GM12874 (cell line): ENCODE data around the gene MAST4.

ENCODE experiments used
- TF ChIP-seq, protein P1 (sequence below): IDR thresholded peaks from 2 replicates; pipeline ENCODE4 v1.5.1; 2011; ENCODE audit warnings: low read depth, mild to moderate bottlenecking, control low read depth, low read length, moderate library complexity; ENCODE audit not compliant: insufficient read depth

Gene MAST4

DNA sequence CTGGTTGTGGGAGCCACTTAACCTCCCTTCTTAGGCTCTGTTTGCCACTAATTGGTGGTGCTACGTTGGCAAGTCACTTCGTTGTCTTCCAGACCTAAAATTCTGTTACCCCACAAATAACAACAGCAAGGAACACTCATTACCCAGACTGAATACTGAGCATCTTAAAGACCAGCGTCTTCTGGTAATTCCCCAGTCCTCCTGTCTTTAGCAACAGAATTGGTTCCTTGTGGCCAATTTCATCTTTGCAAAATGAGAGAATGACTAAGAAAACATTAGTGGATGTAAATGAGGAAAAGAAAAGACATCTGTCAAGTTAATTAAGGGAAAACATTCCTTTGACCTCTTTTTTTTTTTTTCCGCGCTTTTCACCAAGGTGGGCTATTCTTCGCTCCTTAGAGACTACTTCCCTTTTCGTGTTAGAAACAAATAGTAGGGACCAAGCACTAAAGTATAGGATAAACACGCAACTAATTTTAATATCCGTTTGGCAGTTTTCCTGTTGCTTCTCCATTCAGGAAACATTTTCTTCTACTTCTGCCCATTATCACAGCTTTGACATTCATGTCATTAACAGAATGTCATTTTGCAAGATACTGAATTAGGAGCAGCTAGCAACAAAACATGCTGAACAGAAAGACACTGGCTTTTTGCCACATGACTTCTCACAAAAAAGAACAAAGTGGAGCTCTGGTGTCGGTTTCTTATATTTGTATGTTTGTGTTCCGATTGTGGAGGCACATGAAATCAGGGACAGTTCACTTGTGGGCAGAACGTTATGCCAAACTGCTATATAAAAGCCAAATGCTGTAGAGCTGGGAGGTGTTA, 446.2 kb downstream of the MAST4 start:
- TF ChIP-seq, protein P1, sequence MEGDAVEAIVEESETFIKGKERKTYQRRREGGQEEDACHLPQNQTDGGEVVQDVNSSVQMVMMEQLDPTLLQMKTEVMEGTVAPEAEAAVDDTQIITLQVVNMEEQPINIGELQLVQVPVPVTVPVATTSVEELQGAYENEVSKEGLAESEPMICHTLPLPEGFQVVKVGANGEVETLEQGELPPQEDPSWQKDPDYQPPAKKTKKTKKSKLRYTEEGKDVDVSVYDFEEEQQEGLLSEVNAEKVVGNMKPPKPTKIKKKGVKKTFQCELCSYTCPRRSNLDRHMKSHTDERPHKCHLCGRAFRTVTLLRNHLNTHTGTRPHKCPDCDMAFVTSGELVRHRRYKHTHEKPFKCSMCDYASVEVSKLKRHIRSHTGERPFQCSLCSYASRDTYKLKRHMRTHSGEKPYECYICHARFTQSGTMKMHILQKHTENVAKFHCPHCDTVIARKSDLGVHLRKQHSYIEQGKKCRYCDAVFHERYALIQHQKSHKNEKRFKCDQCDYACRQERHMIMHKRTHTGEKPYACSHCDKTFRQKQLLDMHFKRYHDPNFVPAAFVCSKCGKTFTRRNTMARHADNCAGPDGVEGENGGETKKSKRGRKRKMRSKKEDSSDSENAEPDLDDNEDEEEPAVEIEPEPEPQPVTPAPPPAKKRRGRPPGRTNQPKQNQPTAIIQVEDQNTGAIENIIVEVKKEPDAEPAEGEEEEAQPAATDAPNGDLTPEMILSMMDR = no peak

DNA sequence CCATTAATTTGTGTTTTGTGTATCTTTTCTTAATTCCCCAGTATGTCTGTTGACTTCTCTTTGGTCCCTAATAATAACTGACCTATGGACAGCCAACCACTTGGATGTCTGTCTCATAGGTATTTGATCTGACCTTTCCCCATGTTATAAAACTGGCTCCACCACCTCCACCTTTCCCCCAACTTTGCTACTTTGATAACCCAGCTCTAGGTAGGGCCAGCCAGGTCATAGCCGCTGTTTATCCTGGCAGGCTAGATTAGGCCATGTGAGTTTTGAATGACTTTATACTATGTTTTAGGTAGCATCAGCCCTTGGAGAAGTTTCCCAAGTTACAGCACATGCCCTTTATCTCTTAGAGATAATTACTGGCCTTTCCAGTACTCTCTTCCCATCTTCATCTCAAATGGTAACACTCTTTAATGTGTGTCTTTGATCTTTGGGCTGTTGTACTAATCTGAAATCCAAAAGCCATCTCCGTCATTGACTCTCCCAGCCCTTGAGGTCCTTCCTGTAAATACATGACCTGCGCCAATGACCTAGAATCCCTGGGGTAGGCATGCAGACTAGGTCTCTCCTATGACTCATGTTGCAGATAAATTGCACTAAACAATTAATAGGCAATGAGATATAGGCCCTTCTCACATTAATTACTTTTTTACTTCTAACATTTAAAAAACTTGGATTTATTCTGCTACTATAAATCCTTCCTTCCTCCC, 447.8 kb downstream of the MAST4 start:
- TF ChIP-seq, protein P1 = no peak

DNA sequence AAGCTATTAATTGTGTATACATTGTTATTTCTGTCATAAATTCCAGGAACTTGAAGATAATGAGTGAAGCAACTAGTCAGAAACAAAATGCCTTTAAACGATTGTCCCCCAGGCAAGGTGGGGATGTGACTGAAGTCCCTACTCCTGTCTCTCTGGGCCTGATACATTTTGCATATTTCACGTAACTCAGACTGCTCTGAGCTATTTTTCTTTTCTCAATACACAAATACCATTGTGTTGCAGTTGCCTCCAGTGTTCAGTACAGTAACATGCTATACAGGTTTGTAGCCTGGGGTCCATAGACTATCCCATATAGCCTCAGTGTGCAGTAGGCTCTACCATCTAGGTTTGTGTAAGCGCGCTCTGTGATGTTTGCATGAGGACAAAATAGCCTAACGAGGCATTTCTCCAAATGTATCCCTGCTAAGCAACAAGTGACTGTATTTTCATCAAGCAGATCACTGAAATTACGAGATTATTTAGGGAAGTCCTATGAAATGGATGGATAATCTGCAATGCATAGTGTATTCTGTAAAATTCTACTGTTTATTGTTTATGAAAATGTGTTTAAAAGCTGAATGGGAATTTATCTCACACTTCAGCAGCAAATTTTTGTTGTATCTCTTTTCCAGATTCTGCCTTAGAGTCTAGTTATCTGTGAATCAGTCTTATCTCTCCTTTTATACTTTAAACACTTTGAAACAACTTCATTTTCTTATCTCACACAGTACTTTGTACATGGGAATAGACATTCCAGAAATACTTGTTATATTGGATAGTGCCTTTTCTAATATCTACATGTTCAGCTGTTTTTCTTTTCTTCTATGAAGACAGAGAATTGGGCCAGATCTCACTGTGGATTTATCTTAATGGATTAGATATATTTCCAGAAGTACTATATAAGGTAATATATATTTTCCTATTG, 449.9 kb downstream of the MAST4 start:
- TF ChIP-seq, protein P1 = no peak

DNA sequence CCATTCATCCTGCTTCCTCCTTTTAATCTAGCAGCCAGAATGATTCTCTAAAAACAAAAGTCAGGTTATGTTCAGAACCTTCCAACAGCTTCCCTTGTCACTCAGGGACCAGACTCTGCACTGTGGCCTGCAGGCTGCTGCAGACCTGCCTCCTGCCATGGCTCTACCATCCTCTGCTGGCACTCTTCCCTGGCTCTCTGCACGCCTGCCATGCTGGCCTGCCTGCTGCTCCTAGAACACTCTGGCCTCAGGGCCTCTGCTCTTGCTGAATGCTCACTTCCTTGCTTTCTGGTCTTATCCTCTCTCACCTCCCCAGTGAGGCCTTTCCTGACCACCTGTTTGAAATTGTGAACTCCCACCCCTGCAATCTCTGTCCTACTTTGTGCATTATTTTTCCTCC, 451.0 kb downstream of the MAST4 start:
- TF ChIP-seq, protein P1 = no peak

DNA sequence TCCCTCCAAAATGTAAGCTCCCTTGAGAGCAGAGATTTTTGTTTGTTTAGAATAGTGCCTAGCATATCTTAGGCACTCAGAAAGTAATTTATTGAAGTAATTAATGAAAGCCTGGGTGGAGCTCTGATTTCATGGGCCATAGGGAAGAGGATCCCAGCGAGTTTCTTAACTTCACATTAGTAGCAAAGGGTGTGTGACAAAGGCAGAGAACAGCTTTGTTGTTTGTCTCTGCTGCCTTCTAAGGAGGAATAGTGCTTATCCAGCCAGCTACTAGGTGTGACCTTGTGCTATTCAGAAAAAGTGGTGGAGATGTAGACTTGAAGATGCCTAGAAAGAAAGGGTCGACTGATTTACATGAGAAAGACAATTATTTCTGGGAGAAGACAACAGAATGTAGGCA, 451.4 kb downstream of the MAST4 start:
- TF ChIP-seq, protein P1 = no peak

DNA sequence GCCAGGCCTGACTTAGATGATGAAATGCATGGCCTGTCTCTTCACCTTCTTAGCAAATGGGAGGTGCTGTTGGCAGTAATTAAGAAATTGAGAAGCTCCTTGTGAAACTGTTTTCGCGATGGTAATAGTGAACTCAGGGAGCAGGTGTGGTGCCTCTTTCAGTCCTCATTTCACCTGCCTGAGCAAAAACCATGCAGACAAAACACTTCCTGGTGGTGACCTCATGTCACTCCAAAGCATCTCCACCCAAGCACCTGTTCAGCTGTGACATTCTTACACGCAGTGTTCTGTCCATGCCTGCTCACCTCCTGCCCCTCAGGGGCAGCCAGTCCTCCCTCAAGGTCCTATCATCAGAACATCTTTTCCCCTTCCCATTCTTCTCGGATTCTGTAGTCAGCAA, 453.9 kb downstream of the MAST4 start:
- TF ChIP-seq, protein P1 = no peak

DNA sequence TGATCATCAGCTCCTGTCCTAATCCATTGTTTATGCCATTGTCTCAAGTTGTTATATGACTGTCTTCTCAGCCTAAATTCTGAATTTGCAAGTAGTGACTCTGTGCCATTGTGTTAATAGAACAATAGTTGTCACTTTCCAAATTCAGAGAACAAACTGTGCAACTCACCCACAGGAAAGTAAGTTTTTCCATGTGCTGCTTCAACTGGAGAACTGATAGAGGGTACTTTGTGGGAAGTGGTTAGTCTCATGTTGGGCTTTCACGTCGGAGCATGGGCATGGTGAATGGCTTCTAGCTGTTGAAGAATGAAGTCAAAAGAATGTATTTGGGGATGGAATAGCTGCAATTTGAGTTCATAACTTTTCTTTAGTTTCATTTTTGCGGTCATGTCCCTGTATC, 454.4 kb downstream of the MAST4 start:
- TF ChIP-seq, protein P1 = no peak
